Neuronal stem cell (in vitro differentiated cells): Measurements from ENCODE around the gene FRS2.
A peak's percentile ranks its signal among the peaks of the same experiment; 100 is the strongest.

Source experiments
- DNase-seq: peaks from one replicate; pipeline ENCODE4 v3.0.0-alpha.2; 2013; ENCODE audit warnings: low spot score
- H2AFZ ChIP-seq: one replicate; pipeline ENCODE4 v1.6.1; 2013; ENCODE audit warnings: mild to moderate bottlenecking, low read length, inconsistent platforms
- H2AK5ac ChIP-seq: 2 replicates; pipeline ENCODE4 v1.6.1; 2013; ENCODE audit warnings: low read depth, mild to moderate bottlenecking, inconsistent platforms, low read length, moderate library complexity, mixed read lengths
- H2BK120ac ChIP-seq: 2 replicates; pipeline ENCODE4 v1.6.1; 2013; ENCODE audit warnings: low read depth, mild to moderate bottlenecking, inconsistent platforms, low read length, moderate library complexity, mixed read lengths
- H2BK12ac ChIP-seq: one replicate; pipeline ENCODE4 v1.6.1; 2013; ENCODE audit warnings: low read length, inconsistent platforms
- H2BK15ac ChIP-seq: 2 replicates; pipeline ENCODE4 v1.6.1; 2013; ENCODE audit warnings: mild to moderate bottlenecking, low read length, inconsistent platforms, mixed read lengths
- H2BK5ac ChIP-seq: one replicate; pipeline ENCODE4 v1.6.1; 2013; ENCODE audit warnings: inconsistent platforms, mild to moderate bottlenecking, low read length, moderate library complexity
- H3K14ac ChIP-seq: one replicate; pipeline ENCODE4 v1.6.1; 2013; ENCODE audit warnings: low read length, inconsistent platforms
- H3K18ac ChIP-seq: 2 replicates; pipeline ENCODE4 v1.6.1; 2013; ENCODE audit warnings: low read length, inconsistent platforms
- H3K23ac ChIP-seq: 2 replicates; pipeline ENCODE4 v1.6.1; 2013; ENCODE audit warnings: low read depth, mild to moderate bottlenecking, mixed read lengths, low read length, inconsistent platforms; ENCODE audit not compliant: poor library complexity
- H3K27ac ChIP-seq: replicated peaks from 3 replicates; pipeline ENCODE4 v1.5.1; 2013; ENCODE audit warnings: low read length, inconsistent platforms
- H3K27me3 ChIP-seq, 3 experiments: 2 replicates each; pipeline ENCODE4 v1.6.1; 2013; ENCODE audit warnings: low read length in 3 of 3, mild to moderate bottlenecking in 2 of 3, inconsistent platforms in 1 of 3, low read depth in 1 of 3, mixed read lengths in 1 of 3, moderate library complexity in 1 of 3; ENCODE audit not compliant: control insufficient read depth in 3 of 3, insufficient read depth in 3 of 3
- H3K36me3 ChIP-seq, 2 donors: replicated peaks in 1 of 2; 2 replicates each; pipeline ENCODE4 v1.6.1; 2013; ENCODE audit warnings: low read length in 2 of 2; ENCODE audit not compliant: control insufficient read depth in 2 of 2, insufficient read depth in 2 of 2
- H3K4ac ChIP-seq: 2 replicates; pipeline ENCODE4 v1.6.1; 2013; ENCODE audit warnings: inconsistent platforms, mild to moderate bottlenecking, low read length, moderate library complexity
- H3K4me1 ChIP-seq, 2 donors: 1 replicate in 1 of 2; 2 replicates in 1 of 2; pipeline ENCODE4 v1.6.1; 2013; ENCODE audit warnings: low read length in 2 of 2, low read depth in 1 of 2; ENCODE audit not compliant: control insufficient read depth in 2 of 2, insufficient read depth in 1 of 2
- H3K4me2 ChIP-seq: one replicate; pipeline ENCODE4 v1.6.1; 2013; ENCODE audit warnings: mild to moderate bottlenecking, low read length, inconsistent platforms; ENCODE audit not compliant: insufficient read depth, poor library complexity, severe bottlenecking
- H3K4me3 ChIP-seq, 2 donors: 2 replicates each; pipeline ENCODE4 v1.5.1; 2013; ENCODE audit warnings: low read length in 2 of 2, mild to moderate bottlenecking in 2 of 2, inconsistent platforms in 1 of 2, moderate library complexity in 1 of 2
- H3K79me1 ChIP-seq: one replicate; pipeline ENCODE4 v1.6.1; 2013; ENCODE audit warnings: low read depth, mild to moderate bottlenecking, inconsistent platforms, low read length, moderate library complexity
- H3K9ac ChIP-seq: one replicate; pipeline ENCODE4 v1.6.1; 2013; ENCODE audit warnings: mild to moderate bottlenecking, low read depth, low read length, inconsistent platforms; ENCODE audit not compliant: poor library complexity
- H3K9me3 ChIP-seq, 2 donors: replicated peaks in 1 of 2; 2 replicates each; pipeline versions ENCODE3 to v1.6.1; 2013; ENCODE audit warnings: low read length in 2 of 2, mild to moderate bottlenecking in 2 of 2, inconsistent platforms in 1 of 2, low read depth in 1 of 2, mixed read lengths in 1 of 2, moderate library complexity in 1 of 2; ENCODE audit not compliant: control insufficient read depth in 2 of 2, insufficient read depth in 1 of 2
- H4K8ac ChIP-seq: one replicate; pipeline ENCODE4 v1.6.1; 2013; ENCODE audit warnings: low read depth, mild to moderate bottlenecking, inconsistent platforms, low read length, moderate library complexity
- H4K91ac ChIP-seq: one replicate; pipeline ENCODE4 v1.6.1; 2013; ENCODE audit warnings: low read length, low read depth, mild to moderate bottlenecking, inconsistent platforms; ENCODE audit not compliant: poor library complexity
- WGBS, 2 donors: extraction: QIAGEN DNeasy Blood & Tissue Kit; methylation state at CpG; one replicate each; pipeline ENCODE4 v1.1.7; 2013; ENCODE audit warnings: missing lambda C conversion rate in 2 of 2, mixed read lengths in 1 of 2; ENCODE audit not compliant: insufficient read length in 2 of 2, insufficient replicate concordance in 1 of 2; ENCODE audit errors: extremely low coverage in 2 of 2; 5-methylcytosine and 5-hydroxymethylcytosine counted together

FRS2 gene

GRCh38 chr12:69524755-69525469 is 54.7 kb downstream of the FRS2 start:
- H4K91ac ChIP-seq: no peak overlapping the region
- no peak overlapping the region for H2BK12ac ChIP-seq
- no peak overlapping the region for H2BK120ac ChIP-seq
- H2BK5ac ChIP-seq: peak overlapping the region; percentile 18
- H3K18ac ChIP-seq: no peak overlapping the region
- H2BK15ac ChIP-seq: no peak overlapping the region
- no peak overlapping the region for H3K23ac ChIP-seq
- H3K9ac ChIP-seq: no peak overlapping the region
- no peaks in the 10 kb centered on the region for H3K36me3 ChIP-seq
- no peak overlapping the region for H3K27ac ChIP-seq
- no peak overlapping the region for H2AK5ac ChIP-seq
- no peak overlapping the region for H4K8ac ChIP-seq
- H3K4me1 ChIP-seq: no peaks in the 10 kb centered on the region
- no peaks in the 10 kb centered on the region for H3K27me3 ChIP-seq
- no peak overlapping the region for H3K4me2 ChIP-seq
- peaks cover 8% of the 10 kb centered on the region for H3K79me1 ChIP-seq
- WGBS, 2 donors: no CpG with 5 or more reads among the region's 2 CpGs
- no peak overlapping the region for H3K14ac ChIP-seq
- H2AFZ ChIP-seq: no peak overlapping the region
- H3K9me3 ChIP-seq: peaks cover 0 to 30% of the 10 kb centered on the region in 2 donors
- no peak for DNase-seq
- H3K4ac ChIP-seq: no peak overlapping the region
- no peak overlapping the region for H3K4me3 ChIP-seq

- WGBS, 2 donors: no CpG with 5 or more reads among the region's 3 CpGs
- H3K4me3 ChIP-seq: no peak overlapping the region
Observed at GRCh38 chr12:69527506-69528272, 57.5 kb downstream of the FRS2 start.

GRCh38 chr12:69529021-69529420 is 58.8 kb downstream of the FRS2 start:
- Histone ChIP-seq H4K8ac (no peak overlapping the region), H3K4me1 (peaks cover 5 to 8% of the 10 kb centered on the region in 2 donors), H3K27me3 (no peaks in the 10 kb centered on the region), H2BK120ac (no peak overlapping the region), H3K9me3 (peaks cover 0 to 21% of the 10 kb centered on the region in 2 donors), H2AK5ac (no peak overlapping the region), H2BK15ac (no peak overlapping the region), H4K91ac (no peak overlapping the region), H3K79me1 (peaks cover 4% of the 10 kb centered on the region), H3K4me2 (no peak overlapping the region), H2BK5ac (no peak overlapping the region), H3K23ac (no peak overlapping the region), H2AFZ (no peak overlapping the region), H3K18ac (no peak overlapping the region), H3K4me3 (no peak overlapping the region), H3K14ac (no peak overlapping the region), H3K4ac (no peak overlapping the region), H3K27ac (no peak overlapping the region), H2BK12ac (no peak overlapping the region), H3K36me3 (peaks cover 0 to 31% of the 10 kb centered on the region in 2 donors), H3K9ac (no peak overlapping the region)
- DNase-seq: no peak
- no CpG with 5 or more reads among the region's 2 CpGs for WGBS, 2 donors

More at GRCh38 chr12:69527506-69528272, 57.5 kb downstream of the FRS2 start:
- Histone ChIP-seq H3K79me1 (peaks cover 8% of the 10 kb centered on the region), H3K4me2 (no peak overlapping the region), H4K91ac (no peak overlapping the region), H3K4me1 (peaks cover 0 to 2% of the 10 kb centered on the region in 2 donors), H3K18ac (no peak overlapping the region), H2BK15ac (no peak overlapping the region), H4K8ac (no peak overlapping the region), H3K23ac (no peak overlapping the region), H3K14ac (no peak overlapping the region), H2BK12ac (no peak overlapping the region), H3K36me3 (peaks cover 0 to 26% of the 10 kb centered on the region in 2 donors), H3K27ac (no peak overlapping the region), H2AFZ (no peak overlapping the region), H2BK120ac (no peak overlapping the region), H3K9me3 (peaks cover 0 to 29% of the 10 kb centered on the region in 2 donors), H3K4ac (no peak overlapping the region), H2BK5ac (no peak overlapping the region), H2AK5ac (no peak overlapping the region), H3K27me3 (no peaks in the 10 kb centered on the region), H3K9ac (no peak overlapping the region)
- DNase-seq: no peak

GRCh38 chr12:69533844-69534243 is 63.7 kb downstream of the FRS2 start:
- no peak overlapping the region for H2BK5ac ChIP-seq
- WGBS, 2 donors: no CpG with 5 or more reads among the region's 3 CpGs
- H3K4me2 ChIP-seq: no peak overlapping the region
- H3K4me3 ChIP-seq: no peak overlapping the region
- peaks cover 0 to 15% of the 10 kb centered on the region in 2 donors for H3K9me3 ChIP-seq
- no peak overlapping the region for H4K8ac ChIP-seq
- no peak overlapping the region for H2AK5ac ChIP-seq
- H2BK12ac ChIP-seq: no peak overlapping the region
- H3K4ac ChIP-seq: no peak overlapping the region
- H3K9ac ChIP-seq: no peak overlapping the region
- H3K27ac ChIP-seq: peak overlapping the region; percentile 57
- no peak overlapping the region for H4K91ac ChIP-seq
- no peak overlapping the region for H3K18ac ChIP-seq
- peaks cover 0 to 45% of the 10 kb centered on the region in 2 donors for H3K36me3 ChIP-seq
- H2AFZ ChIP-seq: no peak overlapping the region
- H3K27me3 ChIP-seq: no peaks in the 10 kb centered on the region
- no peak overlapping the region for H3K14ac ChIP-seq
- no peak overlapping the region for H2BK120ac ChIP-seq
- no peak for DNase-seq
- H3K79me1 ChIP-seq: no peaks in the 10 kb centered on the region
- H3K4me1 ChIP-seq: peaks cover 7 to 20% of the 10 kb centered on the region in 2 donors
- H3K23ac ChIP-seq: no peak overlapping the region
- H2BK15ac ChIP-seq: no peak overlapping the region
